ENCODE measurements around the gene EXD3. TPM values are rescaled to one million over a fixed set of nuclear protein-coding genes. Genes with fewer than 3 reads are reported as not detected.
A peak's percentile ranks its signal among the peaks of the same experiment; 100 is the strongest.

Gene EXD3
- total and polyA plus RNA-seq, 8 donors = 8.1 to 57.3 (median 13.6) TPM

GRCh38 chr9:137359850-137360249, 63.1 kb downstream of the EXD3 start:
- Histone ChIP-seq H3K36me3 (no peaks in the 10 kb centered on the region), H3K4me3 (no peak overlapping the region), H3K9me3 (no peaks in the 10 kb centered on the region), H3K27me3 (no peaks in the 10 kb centered on the region), H3K27ac (no peak overlapping the region), H3K4me1 (no peaks in the 10 kb centered on the region)
- FAIRE-seq (no peak), ATAC-seq (no peak), DNase-seq (no peak)
- 93 to 97% methylated on average over 5 of the region's 5 CpGs for WGBS, 2 donors
- intact Hi-C loops (cut with DNase I) = no loop called here
- TF ChIP-seq, protein P1, sequence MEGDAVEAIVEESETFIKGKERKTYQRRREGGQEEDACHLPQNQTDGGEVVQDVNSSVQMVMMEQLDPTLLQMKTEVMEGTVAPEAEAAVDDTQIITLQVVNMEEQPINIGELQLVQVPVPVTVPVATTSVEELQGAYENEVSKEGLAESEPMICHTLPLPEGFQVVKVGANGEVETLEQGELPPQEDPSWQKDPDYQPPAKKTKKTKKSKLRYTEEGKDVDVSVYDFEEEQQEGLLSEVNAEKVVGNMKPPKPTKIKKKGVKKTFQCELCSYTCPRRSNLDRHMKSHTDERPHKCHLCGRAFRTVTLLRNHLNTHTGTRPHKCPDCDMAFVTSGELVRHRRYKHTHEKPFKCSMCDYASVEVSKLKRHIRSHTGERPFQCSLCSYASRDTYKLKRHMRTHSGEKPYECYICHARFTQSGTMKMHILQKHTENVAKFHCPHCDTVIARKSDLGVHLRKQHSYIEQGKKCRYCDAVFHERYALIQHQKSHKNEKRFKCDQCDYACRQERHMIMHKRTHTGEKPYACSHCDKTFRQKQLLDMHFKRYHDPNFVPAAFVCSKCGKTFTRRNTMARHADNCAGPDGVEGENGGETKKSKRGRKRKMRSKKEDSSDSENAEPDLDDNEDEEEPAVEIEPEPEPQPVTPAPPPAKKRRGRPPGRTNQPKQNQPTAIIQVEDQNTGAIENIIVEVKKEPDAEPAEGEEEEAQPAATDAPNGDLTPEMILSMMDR (IDR thresholded peaks at IDR 0.05) = no peak

DNA sequence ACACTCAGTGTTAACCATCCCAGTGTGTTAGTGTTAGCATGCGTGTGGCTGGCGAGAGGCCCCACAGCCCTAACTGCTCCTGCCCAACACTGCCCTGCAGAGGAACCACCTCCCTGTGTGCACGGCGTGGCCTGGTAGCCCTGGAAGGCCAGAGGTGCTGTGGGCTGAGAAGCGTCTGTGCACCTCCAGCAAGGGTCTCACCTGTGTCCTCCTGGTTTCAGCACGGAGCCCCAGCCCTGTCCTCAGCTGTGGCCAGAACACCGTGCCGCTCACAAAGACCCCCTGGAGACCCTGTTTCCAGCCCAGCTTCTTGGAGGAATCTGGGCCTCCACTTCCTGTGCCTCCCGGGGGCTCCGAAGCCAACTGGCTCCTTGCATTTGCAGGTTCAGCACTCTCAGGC, 64.8 kb downstream of the EXD3 start:
- FAIRE-seq (no peak), ATAC-seq (no peak), DNase-seq (no peak)
- H3K4me1 ChIP-seq = no peaks in the 10 kb centered on the region
- WGBS, 2 donors = 97 to 99% methylated on average over 10 of the region's 10 CpGs
- intact Hi-C loops (cut with DNase I) = no loop called here
- no peak overlapping the region for H3K4me3 ChIP-seq
- H3K9me3 ChIP-seq = no peaks in the 10 kb centered on the region
- H3K27ac ChIP-seq = no peak overlapping the region
- H3K36me3 ChIP-seq = no peaks in the 10 kb centered on the region
- no peaks in the 10 kb centered on the region for H3K27me3 ChIP-seq
- TF ChIP-seq, protein P1 (IDR thresholded peaks at IDR 0.05) = no peak

DNA sequence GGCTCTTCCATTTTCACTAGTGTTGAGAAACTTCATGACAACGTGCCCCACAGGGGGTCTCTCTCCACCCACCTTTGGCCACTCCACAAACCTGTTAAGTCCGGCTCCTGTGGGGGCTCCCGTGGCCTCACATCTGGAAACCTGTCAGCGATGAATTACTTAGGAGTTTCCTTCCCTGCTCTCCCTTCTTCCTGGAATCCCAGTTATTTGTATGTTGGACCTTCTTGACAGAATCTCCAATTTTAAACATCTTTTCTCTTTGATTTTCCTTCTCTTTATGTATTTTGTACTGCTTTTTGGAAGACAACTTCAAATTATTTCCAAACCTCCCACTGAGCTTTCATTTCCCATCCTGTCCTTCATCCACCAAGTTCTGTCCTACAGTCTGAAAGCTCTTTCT, 65.8 kb downstream of the EXD3 start:
- intact Hi-C loops (cut with DNase I) = no loop called here
- Histone ChIP-seq H3K9me3 (no peaks in the 10 kb centered on the region), H3K27ac (no peak overlapping the region), H3K4me1 (no peaks in the 10 kb centered on the region), H3K27me3 (no peaks in the 10 kb centered on the region), H3K36me3 (no peaks in the 10 kb centered on the region), H3K4me3 (no peak overlapping the region)
- no peak for ATAC-seq
- FAIRE-seq = no peak
- no peak for DNase-seq
- TF ChIP-seq, protein P1 (IDR thresholded peaks at IDR 0.05) = no peak
- 92 to 93% methylated on average over 4 of the region's 4 CpGs for WGBS, 2 donors

- no peak for FAIRE-seq
- Histone ChIP-seq H3K27ac (no peak overlapping the region), H3K36me3 (no peaks in the 10 kb centered on the region), H3K4me1 (no peaks in the 10 kb centered on the region), H3K4me3 (no peak overlapping the region), H3K27me3 (no peaks in the 10 kb centered on the region), H3K9me3 (no peaks in the 10 kb centered on the region)
- ATAC-seq = no peak
- DNase-seq = peak in 1 of 6 donors; percentile 68
- TF ChIP-seq, protein P1 (IDR thresholded peaks at IDR 0.05) = no peak
- 87 to 91% methylated on average over 18 of the region's 18 CpGs for WGBS, 2 donors
- intact Hi-C loops (cut with DNase I) = no loop called here
Measured at GRCh38 chr9:137355761-137356365, 67.1 kb downstream of the EXD3 start.

GRCh38 chr9:137354845-137355760, 67.9 kb downstream of the EXD3 start:
- Histone ChIP-seq H3K27ac (no peak overlapping the region), H3K36me3 (no peaks in the 10 kb centered on the region), H3K4me3 (no peak overlapping the region), H3K27me3 (no peaks in the 10 kb centered on the region), H3K4me1 (no peaks in the 10 kb centered on the region), H3K9me3 (no peaks in the 10 kb centered on the region)
- DNase-seq = peak in 1 of 6 donors; percentile 64
- FAIRE-seq = no peak
- no peak for ATAC-seq
- intact Hi-C loops (cut with DNase I) = no loop called here
- TF ChIP-seq, protein P1 (IDR thresholded peaks at IDR 0.05) = no peak
- 93 to 94% methylated on average over 25 to 29 of the region's 30 CpGs for WGBS, 2 donors
